HepG2 (cell line): ENCODE measurements around the gene DNMT1. TPM values are rescaled to one million over a fixed set of nuclear protein-coding genes. Genes with fewer than 3 reads are reported as not detected.

Source experiments
- BRD4 ChIP-seq: sonication (generic); formaldehyde crosslinking; IDR thresholded peaks from 2 replicates; pipeline ENCODE4 v1.4.0; 2020; ENCODE audit warnings: missing genetic modification reagents
- DR1 ChIP-seq: sonication (generic); formaldehyde crosslinking; IDR thresholded peaks from 2 replicates; pipeline ENCODE4 v1.8.0; 2021; ENCODE audit warnings: mild to moderate bottlenecking, missing genetic modification reagents, inconsistent platforms
- FOXO1 ChIP-seq: sonication (generic); formaldehyde crosslinking; IDR thresholded peaks from 2 replicates; pipeline ENCODE4 v1.4.0; 2020; ENCODE audit warnings: missing genetic modification reagents
- GMEB2 ChIP-seq: IDR thresholded peaks from 2 replicates; pipeline ENCODE4 v1.6.1; 2016; ENCODE audit warnings: missing biosample characterization, missing genetic modification reagents, low read depth
- HNF1B ChIP-seq: sonication (generic); formaldehyde crosslinking; IDR thresholded peaks from 2 replicates; pipeline ENCODE4 v1.5.1; 2020; ENCODE audit warnings: mild to moderate bottlenecking, moderate library complexity, missing genetic modification reagents
- HOXA3 ChIP-seq: sonication (generic); formaldehyde crosslinking; IDR thresholded peaks from 2 replicates; pipeline ENCODE4 v1.5.0; 2020; ENCODE audit warnings: missing genetic modification reagents
- KDM5A ChIP-seq: fragments of 200-600 bp; sonication (generic); IDR thresholded peaks from 2 replicates; pipeline ENCODE4 v1.7.0; 2018; ENCODE audit warnings: antibody characterized with exemption, mild to moderate bottlenecking, low read length, borderline replicate concordance
- MXD3 ChIP-seq: IDR thresholded peaks from 2 replicates; pipeline ENCODE4 v1.6.1; 2016; ENCODE audit warnings: mild to moderate bottlenecking, missing biosample characterization, missing genetic modification reagents
- NCOA5 ChIP-seq: sonication (generic); formaldehyde crosslinking; IDR thresholded peaks from 2 replicates; pipeline ENCODE4 v1.4.0; 2020; ENCODE audit warnings: missing genetic modification reagents
- NCOR1 ChIP-seq: fragments of 200-600 bp; sonication (generic); IDR thresholded peaks from 2 replicates; pipeline ENCODE4 v1.7.0; 2017; ENCODE audit warnings: antibody characterized with exemption, low read length, borderline replicate concordance
- NONO ChIP-seq, 2 experiments: fragments of 450-650 bp in 1 of 2; sonication (generic) in 1 of 2; formaldehyde crosslinking in 1 of 2; IDR thresholded peaks in 1 of 2; conservative IDR thresholded peaks in 1 of 2; 2 replicates each; pipeline versions ENCODE4 v1.6.1 to v1.8.0; 2017 to 2022; ENCODE audit warnings: mild to moderate bottlenecking in 1 of 2, missing genetic modification reagents in 1 of 2, moderate library complexity in 1 of 2
- SNRNP70 ChIP-seq: fragments of 200-400 bp; formaldehyde crosslinking; IDR thresholded peaks from 2 replicates; pipeline ENCODE4 v1.6.1; 2017; ENCODE audit warnings: mild to moderate bottlenecking, low read depth, low read length, moderate library complexity
- SP5 ChIP-seq: IDR thresholded peaks from 2 replicates; pipeline ENCODE4 v1.6.1; 2016; ENCODE audit warnings: low read depth, borderline replicate concordance
- WIZ ChIP-seq: sonication (generic); formaldehyde crosslinking; IDR thresholded peaks from 2 replicates; pipeline ENCODE4 v1.5.1; 2020; ENCODE audit warnings: mild to moderate bottlenecking, missing genetic modification reagents
- ZNF280B ChIP-seq: sonication (generic); formaldehyde crosslinking; IDR thresholded peaks from 2 replicates; pipeline ENCODE4 v1.5.0; 2020; ENCODE audit warnings: missing genetic modification reagents, mild to moderate bottlenecking, borderline replicate concordance
- ZNF33B ChIP-seq: sonication (generic); formaldehyde crosslinking; IDR thresholded peaks from 2 replicates; pipeline ENCODE4 v1.5.1; 2020; ENCODE audit warnings: mild to moderate bottlenecking, missing genetic modification reagents
- ZNF44 ChIP-seq: sonication (generic); formaldehyde crosslinking; IDR thresholded peaks from 2 replicates; pipeline ENCODE4 v1.5.1; 2020; ENCODE audit warnings: mild to moderate bottlenecking, missing genetic modification reagents
- ZNF501 ChIP-seq: sonication (generic); formaldehyde crosslinking; IDR thresholded peaks from 2 replicates; pipeline ENCODE4 v1.5.1; 2020; ENCODE audit warnings: mild to moderate bottlenecking, moderate library complexity, missing genetic modification reagents
- ZNF766 ChIP-seq: sonication (generic); formaldehyde crosslinking; IDR thresholded peaks from 2 replicates; pipeline ENCODE4 v1.5.0; 2020; ENCODE audit warnings: missing genetic modification reagents, borderline replicate concordance
- ZNF891 ChIP-seq: sonication (generic); formaldehyde crosslinking; IDR thresholded peaks from 2 replicates; pipeline ENCODE4 v1.5.0; 2020; ENCODE audit warnings: mild to moderate bottlenecking, missing genetic modification reagents
- polyA plus RNA-seq, 8 experiments: library from polyadenylated mRNA; depleted of rRNA in 3 of 8; stranded (reverse) in 7 of 8; unstranded in 1 of 8; fragments of >200 nt; fragmentation: Illumina TruSeq in 4 of 8; extraction: Trizol in 4 of 8; gene quantifications; 2 replicates each; pipeline versions ENCODE4 v1.2.1 to v1.2.3, GENCODE V29; 2011 to 2016; ENCODE audit warnings: low read depth in 4 of 8, missing spikeins in 1 of 8, mixed read lengths in 1 of 8; ENCODE audit not compliant: insufficient read depth in 1 of 8
- total RNA-seq, 5 experiments: library from RNA; depleted of rRNA; stranded (reverse); fragments of >200 nt; fragmentation: Illumina TruSeq; extraction: Trizol; gene quantifications; 2 replicates each; pipeline ENCODE4 v1.2.3, GENCODE V29; 2016; ENCODE audit warnings: low read depth in 1 of 5

DNMT1 gene
- total and polyA plus RNA-seq, 2 of the 13 experiments (the other 11 are each of a cell fraction or from before 2014, with no cell fraction given) = 31.2 to 91.1 TPM

GRCh38 chr19:10194500-10195198 is at the start of gene DNMT1 (continued):
- peak; percentile 88 for TF ChIP-seq DR1 (CRISPR knock-in tag)
- peak; percentile 60 for TF ChIP-seq SP5 (CRISPR knock-in tag)
- TF ChIP-seq NCOA5 (CRISPR knock-in tag) = no peak
- TF ChIP-seq ZNF766 (CRISPR knock-in tag) = no peak
- TF ChIP-seq NONO (IDR thresholded peaks at IDR 0.05) = no peak
- peak; percentile 97 for TF ChIP-seq NONO (CRISPR knock-in tag; conservative IDR thresholded peaks at IDR 0.05)
- TF ChIP-seq ZNF280B (CRISPR knock-in tag) = peak; percentile 25
- no peak for TF ChIP-seq SNRNP70
- peak; percentile 87; the same call in 1 of the 2 replicates for TF ChIP-seq ZNF501 (CRISPR knock-in tag)
- no peak for TF ChIP-seq NCOR1
- TF ChIP-seq ZNF33B = no peak; the same call in 1 of the 2 replicates
- peak; percentile 64; the same call in 1 of the 2 replicates for TF ChIP-seq BRD4 (CRISPR knock-in tag)
- TF ChIP-seq MXD3 (CRISPR knock-in tag) = 0 out of 2 replicates have a peak, but pooled peaks have one; percentile 57
- no peak; the same call in 1 of the 2 replicates for TF ChIP-seq FOXO1 (CRISPR knock-in tag)
- TF ChIP-seq WIZ = peak; percentile 79; the same call in 1 of the 2 replicates
- no peak for TF ChIP-seq GMEB2 (CRISPR knock-in tag)
- TF ChIP-seq ZNF44 = no peak; the same call in 1 of the 2 replicates
- peak; percentile 65; the same call in 1 of the 2 replicates for TF ChIP-seq HOXA3 (CRISPR knock-in tag)
- peak; percentile 77 for TF ChIP-seq KDM5A
- TF ChIP-seq HNF1B (CRISPR knock-in tag) = peak; percentile 48; the same call in 1 of the 2 replicates
- no peak for TF ChIP-seq ZNF891
